Caco-2 (cell line): Measurements from ENCODE around the gene RPS6KA2. TPM values are rescaled to one million over a fixed set of nuclear protein-coding genes. Genes with fewer than 3 reads are reported as not detected.

Experiments used
- BruUV-seq: library from RNA; stranded (reverse); fragments of 400-500 nt; replicated peaks from 2 replicates; lab custom pipeline; 2021; lab: Mats Ljungman, UMichigan
- CTCF ChIA-PET: fragments of 300-600 bp; sonication (Branson Sonifier 250); formaldehyde crosslinking; loops from one replicate; lab custom pipeline; 2022; ENCODE audit warnings: antibody characterized with exemption; lab: Charles Lee
- POLR2A ChIA-PET: fragments of 300-600 bp; sonication (Branson Sonifier 250); formaldehyde crosslinking; loops from one replicate; lab custom pipeline; 2022; ENCODE audit warnings: antibody characterized with exemption; lab: Charles Lee
- DNase-seq, 2 experiments: peaks; one replicate each; pipeline versions ENCODE4 v3.0.0 to v3.0.0-alpha.2; 2020 to 2022
- H3K27me3 ChIP-seq: replicated peaks from 2 replicates; pipeline ENCODE4 v1.6.0; 2011; ENCODE audit warnings: low read length; ENCODE audit not compliant: control insufficient read depth, insufficient read depth
- H3K36me3 ChIP-seq: 2 replicates; pipeline ENCODE4 v1.5.1; 2011; ENCODE audit warnings: low read length; ENCODE audit not compliant: control insufficient read depth, insufficient read depth
- H3K4me1 ChIP-seq: fragments of 250-450 bp; sonication (Bioruptor Pico); 2 replicates; pipeline ENCODE4 v1.5.1; 2020; ENCODE audit warnings: mild to moderate bottlenecking
- H3K4me3 ChIP-seq: 2 replicates; pipeline ENCODE4 v1.5.1; 2011; ENCODE audit warnings: low read depth, mild to moderate bottlenecking, control low read depth, low read length
- H3K9me3 ChIP-seq: fragments of 250-450 bp; sonication (Bioruptor Pico); 2 replicates; pipeline ENCODE4 v1.5.1; 2020; ENCODE audit warnings: mild to moderate bottlenecking, moderate library complexity
- H3K27ac Mint-ChIP-seq: one replicate; pipeline ENCODE4 v1.8.0; 2022; ENCODE audit warnings: mixed read lengths; ENCODE audit not compliant: unreplicated experiment
- H3K27me3 Mint-ChIP-seq: one replicate; pipeline ENCODE4 v1.8.0; 2022; ENCODE audit warnings: mixed read lengths; ENCODE audit not compliant: insufficient read depth, unreplicated experiment
- H3K36me3 Mint-ChIP-seq: one replicate; pipeline ENCODE4 v1.8.0; 2022; ENCODE audit warnings: mild to moderate bottlenecking, mixed read lengths; ENCODE audit not compliant: insufficient read depth, unreplicated experiment
- H3K4me1 Mint-ChIP-seq: one replicate; pipeline ENCODE4 v1.8.0; 2022; ENCODE audit warnings: low read depth, mixed read lengths; ENCODE audit not compliant: unreplicated experiment
- H3K4me3 Mint-ChIP-seq: one replicate; pipeline ENCODE4 v1.8.0; 2022; ENCODE audit warnings: mild to moderate bottlenecking, moderate library complexity, mixed read lengths; ENCODE audit not compliant: unreplicated experiment
- H3K9me3 Mint-ChIP-seq: one replicate; pipeline ENCODE4 v1.8.0; 2022; ENCODE audit warnings: mixed read lengths; ENCODE audit not compliant: unreplicated experiment
- CTCF ChIP-seq, 2 experiments: fragments of 200-600 bp in 1 of 2; IDR thresholded peaks; 1 replicate in 1 of 2; 2 replicates in 1 of 2; pipeline versions ENCODE4 v1.5.1 to v1.8.0; 2011 to 2022; ENCODE audit warnings: antibody characterized with exemption in 1 of 2, control low read depth in 1 of 2, inconsistent platforms in 1 of 2, low read depth in 1 of 2, low read length in 1 of 2, mild to moderate bottlenecking in 1 of 2, moderate library complexity in 1 of 2; ENCODE audit not compliant: insufficient read depth in 1 of 2, severe bottlenecking in 1 of 2, unreplicated experiment in 1 of 2
- intact Hi-C: fragments of 100-400 bp; cut with micrococcal nuclease; formaldehyde crosslinking; loops from one replicate; pipeline ENCODE4 v1.10.0; 2022; ENCODE audit not compliant: unreplicated experiment
- microRNA-seq: library from miRNA; unstranded; fragments of <30 nt; microRNA quantifications from one replicate; pipeline ENCODE4 v1.2.0, GENCODE V29; 2022
- total RNA-seq: library from RNA; stranded (reverse); gene quantifications from 2 replicates; pipeline ENCODE4 v1.2.3, GENCODE V29; 2022

Gene RPS6KA2
- total RNA-seq, 1 experiment from 2014 or later: 5.6 TPM

GRCh38 chr6:166360243-166361076 lies 266.6 kb downstream of the RPS6KA2 start:
- Histone ChIP-seq H3K9me3 (no peaks in the 10 kb centered on the region), H3K36me3 (no peaks in the 10 kb centered on the region; the same call in none of the 2 replicates), H3K4me3 (no peak overlapping the region), H3K4me1 (no peaks in the 10 kb centered on the region), H3K27me3 (no peaks in the 10 kb centered on the region)
- Mint-ChIP-seq H3K27me3 (no peaks in the 10 kb centered on the region), H3K36me3 (no peaks in the 10 kb centered on the region), H3K27ac (no peak overlapping the region), H3K4me3 (no peak overlapping the region), H3K9me3 (no peaks in the 10 kb centered on the region), H3K4me1 (no peaks in the 10 kb centered on the region)
- ChIA-PET POLR2A (no interaction called here), CTCF (interaction anchor here (1.4 kb wide), 1 partner anchor 21 kb away, joined by 3 read pairs; no protein-coding TSS in a partner anchor)
- no peak for DNase-seq
- BruUV-seq: no TSS peak
- TF ChIP-seq CTCF (IDR thresholded peaks at IDR 0.05; ENCODE audit: insufficient read depth in 1 of 2, low read depth in 1 of 2, low read length in 1 of 2, severe bottlenecking in 1 of 2, unreplicated experiment in 1 of 2): no peak
- intact Hi-C loops: no loop called here

Small RNA genes within 50 kb of the gene (microRNA-seq; reads per million reads assigned to microRNA genes)
- not detected for gene MIR1913

Other genes starting within 250 kb of the RPS6KA2 start
- 19.7 and 20.4 TPM in 2 replicates for gene MPC1, start 244.3 kb downstream of the RPS6KA2 start, total RNA-seq
- 0.20 and 0.39 TPM in 2 replicates for gene RAMACL, start 40.6 kb downstream of the RPS6KA2 start, total RNA-seq